K562 (cell line): ENCODE results near the gene TNFSF9. TPM values are rescaled to one million over a fixed set of nuclear protein-coding genes. Genes with fewer than 3 reads are reported as not detected.
A peak's percentile ranks its signal among the peaks of the same experiment; 100 is the strongest.

Source experiments
- ETV1 ChIP-seq: fragments of 450-650 bp; conservative IDR thresholded peaks from 2 replicates; pipeline ENCODE4 v1.6.1; 2016; ENCODE audit warnings: missing genetic modification characterization, control low read depth, low read depth, missing compliant biosample characterization
- ETV6 ChIP-seq, 3 experiments: fragments of 150-350 bp in 1 of 3; sonication (generic) in 1 of 3; formaldehyde crosslinking in 1 of 3; IDR thresholded peaks; 2 replicates each; pipeline versions ENCODE4 v1.6.1 to v1.8.0; 2014 to 2022; ENCODE audit warnings: borderline replicate concordance in 2 of 3, low read depth in 2 of 3, antibody characterized with exemption in 1 of 3, low read length in 1 of 3, mild to moderate bottlenecking in 1 of 3, missing genetic modification reagents in 1 of 3
- FOXM1 ChIP-seq, 2 experiments: fragments of 450-650 bp in 1 of 2; sonication (generic) in 1 of 2; formaldehyde crosslinking in 1 of 2; IDR thresholded peaks; 2 replicates each; pipeline versions ENCODE4 v1.6.1 to v1.9.0; 2017 to 2022; ENCODE audit warnings: low read depth in 2 of 2, mild to moderate bottlenecking in 2 of 2, missing genetic modification reagents in 1 of 2, moderate library complexity in 1 of 2
- L3MBTL2 ChIP-seq: fragments of 450-650 bp; IDR thresholded peaks from 2 replicates; pipeline ENCODE4 v1.6.1; 2016; ENCODE audit warnings: mild to moderate bottlenecking, moderate library complexity
- MEF2A ChIP-seq: IDR thresholded peaks from 2 replicates; pipeline ENCODE4 v1.6.1; 2011; ENCODE audit warnings: low read depth, mild to moderate bottlenecking, low read length, moderate library complexity; ENCODE audit not compliant: control insufficient read depth
- STAT5A ChIP-seq: IDR thresholded peaks from 2 replicates; pipeline ENCODE4 v1.6.1; 2012; ENCODE audit warnings: low read length, inconsistent platforms, borderline replicate concordance
- STAT5B ChIP-seq: fragments of 250-450 bp; sonication (Bioruptor Pico); IDR thresholded peaks from 2 replicates; pipeline ENCODE4 v1.8.0; 2021; ENCODE audit warnings: mild to moderate bottlenecking, inconsistent platforms
- TCFL5 ChIP-seq: fragments of 250-450 bp; sonication (Bioruptor Pico); conservative IDR thresholded peaks from 2 replicates; pipeline ENCODE4 v1.6.1; 2021; ENCODE audit warnings: mild to moderate bottlenecking, moderate library complexity, matching md5 sums
- ZNF696 ChIP-seq: fragments of 250-450 bp; sonication (Bioruptor Pico); conservative IDR thresholded peaks from 2 replicates; pipeline ENCODE4 v1.4.0; 2020; ENCODE audit warnings: mild to moderate bottlenecking, moderate library complexity
- polyA plus RNA-seq, 8 experiments: library from polyadenylated mRNA; depleted of rRNA in 4 of 8; stranded (reverse) in 5 of 8; unstranded in 3 of 8; fragments of >200 nt; fragmentation: Nextera tagmentation in 2 of 8; fragmentation: Illumina TruSeq in 1 of 8; extraction: Ambion mirVana in 2 of 8; extraction: Trizol in 1 of 8; gene quantifications; 2 replicates each; pipeline versions ENCODE4 v1.2.1 to v1.2.3, GENCODE V29; 2011 to 2014; ENCODE audit warnings: inconsistent platforms in 1 of 8, missing spikeins in 1 of 8
- total RNA-seq, 7 experiments: library from RNA; depleted of rRNA in 6 of 7; stranded (reverse); fragments of >200 nt in 6 of 7; fragmentation: Illumina TruSeq in 2 of 7; extraction: Trizol in 2 of 7; gene quantifications; 2 replicates each; pipeline versions ENCODE4 v1.2.1 to v1.2.3, GENCODE V29; 2011 to 2021; ENCODE audit warnings: low replicate concordance in 1 of 7
- TF ChIP-seq, protein P1 (sequence below): fragments of 450-650 bp; IDR thresholded peaks from 2 replicates; pipeline ENCODE4 v1.6.1; 2016; ENCODE audit warnings: low read depth
- TF ChIP-seq, protein P2 (sequence below): fragments of 250-450 bp; sonication (Bioruptor Pico); IDR thresholded peaks from 2 replicates; pipeline ENCODE4 v1.4.0; 2020; ENCODE audit warnings: mild to moderate bottlenecking, moderate library complexity
- TF ChIP-seq, protein P3 (sequence below): IDR thresholded peaks from 2 replicates; pipeline ENCODE4 v1.6.1; 2014; ENCODE audit warnings: antibody characterized with exemption
- TF ChIP-seq, protein P4 (sequence below): fragments of 250-450 bp; sonication (Bioruptor Pico); IDR thresholded peaks from 2 replicates; pipeline ENCODE4 v1.6.1; 2021; ENCODE audit warnings: mild to moderate bottlenecking

The TNFSF9 gene
- total and polyA plus RNA-seq, 9 of the 15 experiments (the other 6 are each of a cell fraction or from before 2014, with no cell fraction given), result 1.4 to 17.9 (median 6.5) TPM

DNA sequence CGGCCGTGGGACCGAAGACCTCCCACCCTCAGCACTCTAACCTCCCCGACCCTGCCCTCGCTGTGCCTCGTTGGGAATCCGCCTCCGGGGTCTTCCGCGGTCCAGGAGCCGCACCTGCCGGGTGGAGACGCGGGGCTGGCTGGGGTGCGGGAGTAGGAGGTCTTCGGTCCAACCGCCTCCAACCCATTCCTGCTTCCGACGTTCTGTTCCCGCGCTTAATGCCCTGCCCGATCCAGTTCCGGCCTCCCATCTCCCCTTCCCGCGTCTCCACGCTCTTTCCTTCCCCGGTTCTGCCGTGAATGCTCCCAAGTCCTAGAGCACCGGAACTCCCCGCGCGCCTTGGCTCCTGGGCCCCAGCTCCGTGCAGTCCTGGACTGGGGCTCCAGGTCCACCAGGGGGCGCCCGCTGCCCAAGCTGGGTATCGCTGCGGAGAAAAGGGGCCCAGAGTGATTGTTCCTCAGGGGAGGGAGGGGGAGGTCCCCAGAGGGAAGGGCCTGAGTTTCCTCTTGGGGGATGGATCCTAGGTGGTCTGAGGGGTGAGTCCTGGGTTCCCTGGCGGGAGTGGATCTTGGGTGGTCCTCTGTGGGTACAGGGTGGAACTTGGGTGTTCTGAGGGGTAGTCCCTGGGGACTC, 14.1 kb upstream of the TNFSF9 start (continued):
- TF ChIP-seq, protein P1, sequence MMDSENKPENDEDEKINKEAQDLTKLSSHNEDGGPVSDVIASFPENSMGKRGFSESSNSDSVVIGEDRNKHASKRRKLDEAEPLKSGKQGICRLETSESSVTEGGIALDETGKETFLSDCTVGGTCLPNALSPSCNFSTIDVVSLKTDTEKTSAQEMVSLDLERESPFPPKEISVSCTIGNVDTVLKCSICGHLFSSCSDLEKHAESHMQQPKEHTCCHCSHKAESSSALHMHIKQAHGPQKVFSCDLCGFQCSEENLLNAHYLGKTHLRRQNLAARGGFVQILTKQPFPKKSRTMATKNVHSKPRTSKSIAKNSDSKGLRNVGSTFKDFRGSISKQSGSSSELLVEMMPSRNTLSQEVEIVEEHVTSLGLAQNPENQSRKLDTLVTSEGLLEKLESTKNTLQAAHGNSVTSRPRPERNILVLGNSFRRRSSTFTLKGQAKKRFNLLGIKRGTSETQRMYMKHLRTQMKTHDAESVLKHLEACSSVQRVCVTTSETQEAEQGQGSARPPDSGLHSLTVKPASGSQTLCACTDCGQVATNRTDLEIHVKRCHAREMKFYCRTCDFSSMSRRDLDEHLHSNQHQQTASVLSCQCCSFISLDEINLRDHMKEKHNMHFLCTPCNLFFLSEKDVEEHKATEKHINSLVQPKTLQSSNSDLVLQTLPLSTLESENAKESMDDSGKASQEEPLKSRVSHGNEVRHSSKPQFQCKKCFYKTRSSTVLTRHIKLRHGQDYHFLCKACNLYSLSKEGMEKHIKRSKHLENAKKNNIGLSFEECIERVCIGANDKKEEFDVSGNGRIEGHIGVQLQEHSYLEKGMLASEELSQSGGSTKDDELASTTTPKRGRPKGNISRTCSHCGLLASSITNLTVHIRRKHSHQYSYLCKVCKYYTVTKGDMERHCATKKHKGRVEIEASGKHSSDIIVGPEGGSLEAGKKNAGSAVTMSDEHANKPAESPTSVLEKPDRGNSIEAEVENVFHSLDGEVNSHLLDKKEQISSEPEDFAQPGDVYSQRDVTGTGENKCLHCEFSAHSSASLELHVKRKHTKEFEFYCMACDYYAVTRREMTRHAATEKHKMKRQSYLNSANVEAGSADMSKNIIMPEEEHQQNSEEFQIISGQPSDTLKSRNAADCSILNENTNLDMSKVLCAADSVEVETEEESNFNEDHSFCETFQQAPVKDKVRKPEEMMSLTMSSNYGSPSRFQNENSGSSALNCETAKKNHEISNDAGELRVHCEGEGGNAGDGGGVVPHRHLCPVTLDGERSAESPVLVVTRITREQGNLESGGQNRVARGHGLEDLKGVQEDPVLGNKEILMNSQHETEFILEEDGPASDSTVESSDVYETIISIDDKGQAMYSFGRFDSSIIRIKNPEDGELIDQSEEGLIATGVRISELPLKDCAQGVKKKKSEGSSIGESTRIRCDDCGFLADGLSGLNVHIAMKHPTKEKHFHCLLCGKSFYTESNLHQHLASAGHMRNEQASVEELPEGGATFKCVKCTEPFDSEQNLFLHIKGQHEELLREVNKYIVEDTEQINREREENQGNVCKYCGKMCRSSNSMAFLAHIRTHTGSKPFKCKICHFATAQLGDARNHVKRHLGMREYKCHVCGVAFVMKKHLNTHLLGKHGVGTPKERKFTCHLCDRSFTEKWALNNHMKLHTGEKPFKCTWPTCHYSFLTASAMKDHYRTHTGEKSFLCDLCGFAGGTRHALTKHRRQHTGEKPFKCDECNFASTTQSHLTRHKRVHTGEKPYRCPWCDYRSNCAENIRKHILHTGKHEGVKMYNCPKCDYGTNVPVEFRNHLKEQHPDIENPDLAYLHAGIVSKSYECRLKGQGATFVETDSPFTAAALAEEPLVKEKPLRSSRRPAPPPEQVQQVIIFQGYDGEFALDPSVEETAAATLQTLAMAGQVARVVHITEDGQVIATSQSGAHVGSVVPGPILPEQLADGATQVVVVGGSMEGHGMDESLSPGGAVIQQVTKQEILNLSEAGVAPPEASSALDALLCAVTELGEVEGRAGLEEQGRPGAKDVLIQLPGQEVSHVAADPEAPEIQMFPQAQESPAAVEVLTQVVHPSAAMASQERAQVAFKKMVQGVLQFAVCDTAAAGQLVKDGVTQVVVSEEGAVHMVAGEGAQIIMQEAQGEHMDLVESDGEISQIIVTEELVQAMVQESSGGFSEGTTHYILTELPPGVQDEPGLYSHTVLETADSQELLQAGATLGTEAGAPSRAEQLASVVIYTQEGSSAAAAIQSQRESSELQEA, result no peak
- no peak for TF ChIP-seq ZNF696 (CRISPR knock-in tag)
- peak; percentile 70; the same call in 1 of the 2 replicates for TF ChIP-seq L3MBTL2
- no peak for TF ChIP-seq STAT5A
- no peak for TF ChIP-seq TCFL5 (CRISPR knock-in tag)
- TF ChIP-seq, protein P2, sequence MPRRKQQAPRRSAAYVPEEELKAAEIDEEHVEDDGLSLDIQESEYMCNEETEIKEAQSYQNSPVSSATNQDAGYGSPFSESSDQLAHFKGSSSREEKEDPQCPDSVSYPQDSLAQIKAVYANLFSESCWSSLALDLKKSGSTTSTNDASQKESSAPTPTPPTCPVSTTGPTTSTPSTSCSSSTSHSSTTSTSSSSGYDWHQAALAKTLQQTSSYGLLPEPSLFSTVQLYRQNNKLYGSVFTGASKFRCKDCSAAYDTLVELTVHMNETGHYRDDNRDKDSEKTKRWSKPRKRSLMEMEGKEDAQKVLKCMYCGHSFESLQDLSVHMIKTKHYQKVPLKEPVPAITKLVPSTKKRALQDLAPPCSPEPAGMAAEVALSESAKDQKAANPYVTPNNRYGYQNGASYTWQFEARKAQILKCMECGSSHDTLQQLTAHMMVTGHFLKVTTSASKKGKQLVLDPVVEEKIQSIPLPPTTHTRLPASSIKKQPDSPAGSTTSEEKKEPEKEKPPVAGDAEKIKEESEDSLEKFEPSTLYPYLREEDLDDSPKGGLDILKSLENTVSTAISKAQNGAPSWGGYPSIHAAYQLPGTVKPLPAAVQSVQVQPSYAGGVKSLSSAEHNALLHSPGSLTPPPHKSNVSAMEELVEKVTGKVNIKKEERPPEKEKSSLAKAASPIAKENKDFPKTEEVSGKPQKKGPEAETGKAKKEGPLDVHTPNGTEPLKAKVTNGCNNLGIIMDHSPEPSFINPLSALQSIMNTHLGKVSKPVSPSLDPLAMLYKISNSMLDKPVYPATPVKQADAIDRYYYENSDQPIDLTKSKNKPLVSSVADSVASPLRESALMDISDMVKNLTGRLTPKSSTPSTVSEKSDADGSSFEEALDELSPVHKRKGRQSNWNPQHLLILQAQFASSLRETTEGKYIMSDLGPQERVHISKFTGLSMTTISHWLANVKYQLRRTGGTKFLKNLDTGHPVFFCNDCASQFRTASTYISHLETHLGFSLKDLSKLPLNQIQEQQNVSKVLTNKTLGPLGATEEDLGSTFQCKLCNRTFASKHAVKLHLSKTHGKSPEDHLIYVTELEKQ (CRISPR knock-in tag), result no peak
- TF ChIP-seq, protein P3, sequence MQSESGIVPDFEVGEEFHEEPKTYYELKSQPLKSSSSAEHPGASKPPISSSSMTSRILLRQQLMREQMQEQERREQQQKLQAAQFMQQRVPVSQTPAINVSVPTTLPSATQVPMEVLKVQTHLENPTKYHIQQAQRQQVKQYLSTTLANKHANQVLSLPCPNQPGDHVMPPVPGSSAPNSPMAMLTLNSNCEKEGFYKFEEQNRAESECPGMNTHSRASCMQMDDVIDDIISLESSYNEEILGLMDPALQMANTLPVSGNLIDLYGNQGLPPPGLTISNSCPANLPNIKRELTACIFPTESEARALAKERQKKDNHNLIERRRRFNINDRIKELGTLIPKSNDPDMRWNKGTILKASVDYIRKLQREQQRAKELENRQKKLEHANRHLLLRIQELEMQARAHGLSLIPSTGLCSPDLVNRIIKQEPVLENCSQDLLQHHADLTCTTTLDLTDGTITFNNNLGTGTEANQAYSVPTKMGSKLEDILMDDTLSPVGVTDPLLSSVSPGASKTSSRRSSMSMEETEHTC, result no peak
- no peak for TF ChIP-seq ETV6 (IDR thresholded peaks at IDR 0.05; ENCODE audit: borderline replicate concordance in 1 of 2, low read depth in 2 of 2, low read length in 1 of 2)
- TF ChIP-seq ETV6 (CRISPR knock-in tag; IDR thresholded peaks at IDR 0.05; ENCODE audit: borderline replicate concordance), result no peak
- TF ChIP-seq FOXM1 (IDR thresholded peaks at IDR 0.05; ENCODE audit: low read depth), result no peak
- no peak for TF ChIP-seq FOXM1 (CRISPR knock-in tag; IDR thresholded peaks at IDR 0.05; ENCODE audit: low read depth)
- TF ChIP-seq ETV1, result peak; percentile 88
- TF ChIP-seq MEF2A, result no peak
- TF ChIP-seq, protein P4, sequence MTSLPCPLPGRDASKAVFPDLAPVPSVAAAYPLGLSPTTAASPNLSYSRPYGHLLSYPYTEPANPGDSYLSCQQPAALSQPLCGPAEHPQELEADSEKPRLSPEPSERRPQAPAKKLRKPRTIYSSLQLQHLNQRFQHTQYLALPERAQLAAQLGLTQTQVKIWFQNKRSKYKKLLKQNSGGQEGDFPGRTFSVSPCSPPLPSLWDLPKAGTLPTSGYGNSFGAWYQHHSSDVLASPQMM (CRISPR knock-in tag), result no peak
- no peak for TF ChIP-seq STAT5B (CRISPR knock-in tag)
